ENCODE data around the gene POMC. TPM values are rescaled to one million over a fixed set of nuclear protein-coding genes. Genes with fewer than 3 reads are reported as not detected.

The POMC gene
- total RNA-seq, 1 donor from 2014 or later, result 5.4 TPM

DNA sequence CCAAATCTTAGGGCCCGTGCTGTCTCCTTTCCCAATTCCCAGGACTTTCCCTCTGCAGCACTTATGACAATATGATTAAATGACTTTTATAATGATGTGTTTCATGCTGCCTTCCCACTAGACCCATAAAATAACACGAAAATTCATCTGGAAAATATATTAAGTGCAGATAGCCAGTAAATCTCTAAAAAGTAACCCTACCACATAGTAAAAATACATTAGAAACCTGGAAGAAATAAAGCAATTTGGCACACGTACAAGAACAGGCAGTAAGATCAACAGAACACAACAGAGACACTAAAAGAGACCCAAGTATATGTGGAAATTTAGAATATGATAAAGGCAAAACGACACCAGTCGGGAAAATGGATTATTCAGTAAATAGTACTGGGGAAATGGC is 30.2 kb upstream of the POMC start:
- no peaks in the 10 kb centered on the region for H3K36me3 Mint-ChIP-seq (ENCODE audit: insufficient read depth)
- no peak for DNase-seq (ENCODE audit: low spot score, unreplicated experiment)
- no peak overlapping the region for H3K4me3 Mint-ChIP-seq (ENCODE audit: low read depth)
- H3K27ac Mint-ChIP-seq, result peak overlapping the region; percentile 73
- peaks cover 15% of the 10 kb centered on the region for H3K4me1 Mint-ChIP-seq (ENCODE audit: low read depth)
- TF ChIP-seq, protein P1, sequence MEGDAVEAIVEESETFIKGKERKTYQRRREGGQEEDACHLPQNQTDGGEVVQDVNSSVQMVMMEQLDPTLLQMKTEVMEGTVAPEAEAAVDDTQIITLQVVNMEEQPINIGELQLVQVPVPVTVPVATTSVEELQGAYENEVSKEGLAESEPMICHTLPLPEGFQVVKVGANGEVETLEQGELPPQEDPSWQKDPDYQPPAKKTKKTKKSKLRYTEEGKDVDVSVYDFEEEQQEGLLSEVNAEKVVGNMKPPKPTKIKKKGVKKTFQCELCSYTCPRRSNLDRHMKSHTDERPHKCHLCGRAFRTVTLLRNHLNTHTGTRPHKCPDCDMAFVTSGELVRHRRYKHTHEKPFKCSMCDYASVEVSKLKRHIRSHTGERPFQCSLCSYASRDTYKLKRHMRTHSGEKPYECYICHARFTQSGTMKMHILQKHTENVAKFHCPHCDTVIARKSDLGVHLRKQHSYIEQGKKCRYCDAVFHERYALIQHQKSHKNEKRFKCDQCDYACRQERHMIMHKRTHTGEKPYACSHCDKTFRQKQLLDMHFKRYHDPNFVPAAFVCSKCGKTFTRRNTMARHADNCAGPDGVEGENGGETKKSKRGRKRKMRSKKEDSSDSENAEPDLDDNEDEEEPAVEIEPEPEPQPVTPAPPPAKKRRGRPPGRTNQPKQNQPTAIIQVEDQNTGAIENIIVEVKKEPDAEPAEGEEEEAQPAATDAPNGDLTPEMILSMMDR (IDR thresholded peaks at IDR 0.05; ENCODE audit: unreplicated experiment), result no peak
- H3K27me3 Mint-ChIP-seq, result no peaks in the 10 kb centered on the region
- H3K9me3 Mint-ChIP-seq (ENCODE audit: low read depth), result no peaks in the 10 kb centered on the region

GRCh38 chr2:25198209-25198525 is 29.8 kb upstream of the POMC start:
- Mint-ChIP-seq H3K27me3 (no peaks in the 10 kb centered on the region), H3K4me1 (ENCODE audit: low read depth) (peaks cover 15% of the 10 kb centered on the region), H3K9me3 (ENCODE audit: low read depth) (no peaks in the 10 kb centered on the region), H3K4me3 (ENCODE audit: low read depth) (no peak overlapping the region), H3K27ac (peak overlapping the region; percentile 73), H3K36me3 (ENCODE audit: insufficient read depth) (no peaks in the 10 kb centered on the region)
- no peak for DNase-seq (ENCODE audit: low spot score, unreplicated experiment)
- TF ChIP-seq, protein P1 (IDR thresholded peaks at IDR 0.05; ENCODE audit: unreplicated experiment), result no peak

- DNase-seq (ENCODE audit: low spot score, unreplicated experiment), result no peak
- no peaks in the 10 kb centered on the region for H3K9me3 Mint-ChIP-seq (ENCODE audit: low read depth)
- H3K36me3 Mint-ChIP-seq (ENCODE audit: insufficient read depth), result no peaks in the 10 kb centered on the region
- H3K27me3 Mint-ChIP-seq, result no peaks in the 10 kb centered on the region
- H3K4me3 Mint-ChIP-seq (ENCODE audit: low read depth), result no peak overlapping the region
- H3K27ac Mint-ChIP-seq, result peak overlapping the region; percentile 73
- TF ChIP-seq, protein P1 (IDR thresholded peaks at IDR 0.05; ENCODE audit: unreplicated experiment), result no peak
- H3K4me1 Mint-ChIP-seq (ENCODE audit: low read depth), result peaks cover 15% of the 10 kb centered on the region
Measured at GRCh38 chr2:25197336-25198208, 29.2 kb upstream of the POMC start.

- peaks cover 31% of the 10 kb centered on the region for H3K4me1 Mint-ChIP-seq (ENCODE audit: low read depth)
- no peaks in the 10 kb centered on the region for H3K36me3 Mint-ChIP-seq (ENCODE audit: insufficient read depth)
- no peak overlapping the region for H3K27ac Mint-ChIP-seq
- H3K27me3 Mint-ChIP-seq, result no peaks in the 10 kb centered on the region
- H3K4me3 Mint-ChIP-seq (ENCODE audit: low read depth), result no peak overlapping the region
- no peaks in the 10 kb centered on the region for H3K9me3 Mint-ChIP-seq (ENCODE audit: low read depth)
- no peak for DNase-seq (ENCODE audit: low spot score, unreplicated experiment)
- TF ChIP-seq, protein P1 (IDR thresholded peaks at IDR 0.05; ENCODE audit: unreplicated experiment), result no peak
Measured at GRCh38 chr2:25194576-25195122, 26.3 kb upstream of the POMC start.

GRCh38 chr2:25190536-25190935 is 22.2 kb upstream of the POMC start:
- no peaks in the 10 kb centered on the region for H3K36me3 Mint-ChIP-seq (ENCODE audit: insufficient read depth)
- no peak for DNase-seq (ENCODE audit: low spot score, unreplicated experiment)
- no peak overlapping the region for H3K27ac Mint-ChIP-seq
- H3K9me3 Mint-ChIP-seq (ENCODE audit: low read depth), result no peaks in the 10 kb centered on the region
- TF ChIP-seq, protein P1 (IDR thresholded peaks at IDR 0.05; ENCODE audit: unreplicated experiment), result no peak
- H3K4me1 Mint-ChIP-seq (ENCODE audit: low read depth), result peaks cover 26% of the 10 kb centered on the region
- H3K4me3 Mint-ChIP-seq (ENCODE audit: low read depth), result no peak overlapping the region
- H3K27me3 Mint-ChIP-seq, result peaks cover 9% of the 10 kb centered on the region
